Measurements from ENCODE around the gene ARMC2.

GRCh38 chr6:108873251-108873650 is 25.0 kb downstream of the ARMC2 start:
- TF ChIP-seq CTCF (conservative IDR thresholded peaks at IDR 0.05; ENCODE audit: low read depth, low read length) (no peak), EZH2 (IDR thresholded peaks at IDR 0.05; ENCODE audit: low read length, unreplicated experiment) (no peak)
